ENCODE measurements around the gene FGFR2. TPM values are rescaled to one million over a fixed set of nuclear protein-coding genes. Genes with fewer than 3 reads are reported as not detected.
"Not testable (repeated sequence)": the region's sequence is repeated elsewhere in the genome, so short reads cannot be mapped to it uniquely, and the experiment has no call there.

FGFR2 gene
- polyA plus RNA-seq, 3 donors: 86.5 to 134 (median 104) TPM

DNA sequence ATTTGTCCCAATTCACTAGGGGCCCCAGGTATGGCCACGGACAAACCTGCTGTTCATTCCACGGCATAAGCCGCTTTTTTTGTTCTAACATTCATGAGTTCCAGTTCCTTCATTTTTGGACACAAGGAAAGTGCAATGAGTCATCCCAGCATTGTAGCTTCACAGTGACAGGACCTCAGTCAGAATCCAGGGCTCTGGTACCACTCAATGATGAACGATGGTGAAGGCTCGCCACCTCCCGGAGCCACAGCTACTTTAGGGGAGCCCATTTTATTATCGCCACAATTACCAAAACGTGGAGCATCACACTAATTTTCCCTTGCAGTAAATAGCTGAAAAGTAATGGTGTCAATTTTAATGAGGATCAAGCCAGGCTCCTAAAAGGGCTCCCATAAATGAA, 62.9 kb downstream of the FGFR2 start:
- no peak for DNase-seq (ENCODE audit: extremely low read depth in 1 of 11, low read depth in 9 of 11, low spot score in 4 of 11)

DNA sequence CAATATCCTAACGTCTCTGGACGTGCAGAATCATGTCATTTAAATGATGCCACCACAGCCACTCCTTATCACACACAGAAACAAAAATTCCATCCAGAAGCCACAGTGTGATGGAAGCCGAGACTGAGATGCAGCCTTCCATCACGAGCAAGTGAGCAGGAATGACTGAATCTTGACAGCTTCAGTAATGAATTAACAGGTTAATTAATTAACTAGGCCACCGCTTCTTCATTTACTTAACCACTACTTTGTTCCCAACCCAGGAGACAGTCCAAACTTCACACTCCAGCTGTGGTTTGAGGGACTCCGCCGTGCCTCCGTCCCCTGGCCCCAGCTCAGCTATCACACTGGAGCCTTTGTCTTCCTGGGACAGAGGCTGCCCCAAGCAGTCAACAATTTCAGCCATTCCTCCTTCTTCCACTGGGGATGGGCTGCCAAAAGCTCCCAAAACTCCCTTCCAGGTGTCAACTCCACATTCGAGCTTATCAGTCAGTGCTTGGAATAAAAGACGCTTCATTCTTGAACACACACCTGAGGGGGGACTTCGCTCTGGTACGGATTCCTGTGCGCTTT, 65.9 kb downstream of the FGFR2 start:
- no peak for DNase-seq (ENCODE audit: extremely low read depth in 1 of 11, low read depth in 9 of 11, low spot score in 4 of 11)

DNA sequence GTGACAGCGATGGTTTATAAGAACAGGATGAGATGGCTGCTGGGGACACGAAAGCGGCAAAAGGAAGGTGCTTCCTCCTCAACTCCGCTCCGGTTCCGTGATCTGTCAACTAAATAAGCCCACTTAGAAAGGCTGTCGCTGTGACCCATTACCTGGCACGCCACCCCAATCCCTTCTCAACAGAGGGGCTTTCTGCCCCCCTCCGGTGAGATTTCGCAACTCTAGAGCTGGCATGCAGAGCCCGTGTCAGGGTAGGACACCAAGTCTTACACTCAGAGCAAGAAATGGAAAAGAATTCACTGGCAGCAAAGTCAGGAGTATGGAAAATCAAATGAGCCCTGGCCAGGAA, 66.4 kb downstream of the FGFR2 start:
- no peak for DNase-seq (ENCODE audit: extremely low read depth in 1 of 11, low read depth in 9 of 11, low spot score in 4 of 11)

DNA sequence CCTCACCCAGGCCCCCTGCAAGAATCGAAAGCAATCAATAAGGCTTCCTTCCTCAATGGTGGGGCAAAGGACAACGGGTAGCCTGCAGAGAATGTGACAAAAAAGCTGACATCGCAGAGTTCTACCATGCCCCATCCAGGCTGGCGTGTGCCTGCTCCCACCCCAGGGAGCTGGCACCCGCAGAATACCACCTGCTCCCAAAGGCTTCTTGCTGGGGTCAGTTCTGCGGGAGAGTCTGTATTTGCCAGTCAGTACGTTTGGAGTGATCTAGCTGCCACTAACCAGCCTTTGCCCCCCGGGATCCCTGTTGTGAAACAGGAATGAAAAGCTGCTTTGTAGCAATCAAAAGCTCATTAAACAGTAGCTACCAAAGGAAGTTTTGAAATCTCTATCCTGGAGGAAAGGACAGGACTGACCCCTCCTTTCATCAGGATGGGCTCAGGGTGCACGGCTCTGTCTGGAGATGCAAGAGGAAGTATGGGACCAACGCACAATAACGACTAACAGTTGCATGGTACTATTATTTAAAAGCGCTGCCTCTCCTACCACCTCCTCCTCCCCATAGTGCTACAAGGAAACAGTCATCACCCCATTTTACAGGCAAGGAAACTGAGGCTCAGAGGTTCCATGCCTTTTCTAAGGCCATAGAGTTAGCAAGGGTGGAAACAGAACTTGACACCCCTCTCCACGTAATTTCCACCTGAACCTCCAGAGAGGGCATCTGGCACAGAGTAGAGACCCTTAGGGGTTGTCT, 67.0 kb downstream of the FGFR2 start:
- DNase-seq (ENCODE audit: extremely low read depth in 1 of 11, low read depth in 9 of 11, low spot score in 4 of 11): no peak

DNA sequence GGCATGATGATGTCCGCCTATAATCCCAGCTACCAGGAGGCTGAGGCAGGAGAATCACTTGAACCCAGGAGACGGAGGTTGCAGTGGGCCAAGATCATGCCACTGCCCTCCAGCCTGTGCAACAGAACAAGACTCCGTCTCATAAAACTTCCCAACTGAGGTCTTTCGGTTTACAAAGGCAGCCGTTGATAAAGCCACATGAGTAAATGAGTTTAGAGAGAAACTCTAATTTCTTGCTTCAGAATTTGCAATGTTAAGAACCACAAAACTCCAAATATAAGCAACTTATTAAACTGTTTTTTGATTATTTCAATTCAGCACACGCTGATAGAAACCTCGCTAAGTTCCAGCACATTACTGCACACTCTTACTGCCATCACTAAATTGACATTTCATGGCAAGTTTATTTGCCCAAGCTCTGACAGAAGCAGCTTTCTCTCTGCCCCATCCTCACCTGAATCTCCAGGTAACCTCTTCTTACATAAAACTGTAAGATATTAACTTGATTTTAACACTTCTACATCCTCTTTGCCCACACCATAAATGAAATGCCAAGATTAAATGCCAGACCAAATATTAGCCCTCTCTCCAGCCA, 67.7 kb downstream of the FGFR2 start:
- no peak for DNase-seq (ENCODE audit: extremely low read depth in 1 of 11, low read depth in 9 of 11, low spot score in 4 of 11)

DNA sequence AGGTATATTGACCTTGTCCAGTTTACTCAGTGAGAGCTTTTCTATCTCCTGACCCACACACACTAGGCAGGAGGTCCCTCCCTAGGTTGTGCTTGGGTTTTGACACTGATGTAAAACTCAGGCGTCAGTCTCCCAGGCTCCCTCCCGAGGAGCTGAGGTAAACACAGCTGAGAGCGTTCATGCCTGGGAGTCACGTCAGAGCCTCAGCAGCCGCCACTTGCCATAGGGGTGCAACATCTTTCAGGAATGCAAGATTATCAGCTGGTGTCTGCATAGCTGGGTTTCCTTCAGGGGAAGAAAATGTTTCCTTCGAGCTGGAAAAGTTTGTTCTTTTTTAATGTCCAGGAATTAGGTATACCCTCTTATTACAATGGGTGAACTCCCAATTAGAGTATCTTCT, 70.6 kb downstream of the FGFR2 start:
- DNase-seq (ENCODE audit: extremely low read depth in 1 of 11, low read depth in 9 of 11, low spot score in 4 of 11): peak in 3 of 11 donors; percentile 57 to 69 (median 67)

DNA sequence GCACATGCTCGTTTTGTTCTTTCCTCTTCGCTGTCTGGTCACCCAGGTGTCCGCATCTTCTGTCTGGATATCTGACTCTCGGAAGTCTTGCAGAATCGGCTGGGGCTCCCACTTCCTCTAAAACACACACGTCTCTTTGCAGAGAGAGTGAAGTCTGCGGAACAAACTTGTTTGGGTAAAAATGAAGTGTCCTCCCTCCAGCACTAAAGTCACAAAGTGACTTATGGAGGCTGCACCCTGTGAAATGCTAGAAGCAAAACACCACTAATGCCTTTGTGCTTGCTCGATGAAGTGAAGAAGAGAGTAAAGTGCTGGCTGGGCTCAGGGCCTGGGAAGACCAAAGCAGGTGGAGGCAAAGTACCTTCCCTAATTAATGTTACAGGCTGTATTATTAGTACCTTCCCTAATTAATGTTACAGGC, 71.4 kb downstream of the FGFR2 start:
- DNase-seq (ENCODE audit: extremely low read depth in 1 of 11, low read depth in 9 of 11, low spot score in 4 of 11): peak in 3 of 11 donors; percentile 49 to 80 (median 70)

DNA sequence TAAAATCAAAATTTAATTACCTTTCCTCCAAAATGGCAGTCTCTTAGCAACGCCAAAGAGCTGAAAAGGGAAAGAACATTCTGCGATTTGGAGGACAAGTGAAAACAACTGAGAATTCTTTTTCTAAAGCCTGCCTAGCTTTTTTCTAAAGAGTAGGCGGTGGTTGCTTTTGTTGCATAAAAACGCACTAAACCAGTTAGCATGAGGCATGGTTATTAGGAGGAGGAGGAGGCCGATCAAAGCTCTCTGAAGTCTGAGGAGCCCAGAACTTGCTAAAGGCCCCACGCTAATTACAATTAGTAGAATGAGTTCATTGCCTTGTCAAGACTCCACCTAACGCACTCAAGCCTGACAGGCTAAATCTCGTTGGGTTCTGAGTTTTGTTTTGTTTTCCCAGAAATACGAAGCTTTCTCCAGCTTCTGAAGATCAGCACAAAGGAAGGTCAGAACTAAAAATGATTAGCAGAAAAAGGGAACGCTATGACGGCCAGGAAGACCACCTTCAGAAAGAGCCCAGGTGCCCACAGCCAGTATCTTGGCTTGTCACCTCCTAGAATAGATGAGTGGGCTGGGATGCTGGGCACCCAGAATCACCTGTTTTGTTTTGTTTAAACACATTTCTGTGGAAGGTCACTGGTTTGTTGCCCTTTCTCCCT, 72.0 kb downstream of the FGFR2 start:
- DNase-seq (ENCODE audit: extremely low read depth in 1 of 11, low read depth in 9 of 11, low spot score in 4 of 11): no peak

DNA sequence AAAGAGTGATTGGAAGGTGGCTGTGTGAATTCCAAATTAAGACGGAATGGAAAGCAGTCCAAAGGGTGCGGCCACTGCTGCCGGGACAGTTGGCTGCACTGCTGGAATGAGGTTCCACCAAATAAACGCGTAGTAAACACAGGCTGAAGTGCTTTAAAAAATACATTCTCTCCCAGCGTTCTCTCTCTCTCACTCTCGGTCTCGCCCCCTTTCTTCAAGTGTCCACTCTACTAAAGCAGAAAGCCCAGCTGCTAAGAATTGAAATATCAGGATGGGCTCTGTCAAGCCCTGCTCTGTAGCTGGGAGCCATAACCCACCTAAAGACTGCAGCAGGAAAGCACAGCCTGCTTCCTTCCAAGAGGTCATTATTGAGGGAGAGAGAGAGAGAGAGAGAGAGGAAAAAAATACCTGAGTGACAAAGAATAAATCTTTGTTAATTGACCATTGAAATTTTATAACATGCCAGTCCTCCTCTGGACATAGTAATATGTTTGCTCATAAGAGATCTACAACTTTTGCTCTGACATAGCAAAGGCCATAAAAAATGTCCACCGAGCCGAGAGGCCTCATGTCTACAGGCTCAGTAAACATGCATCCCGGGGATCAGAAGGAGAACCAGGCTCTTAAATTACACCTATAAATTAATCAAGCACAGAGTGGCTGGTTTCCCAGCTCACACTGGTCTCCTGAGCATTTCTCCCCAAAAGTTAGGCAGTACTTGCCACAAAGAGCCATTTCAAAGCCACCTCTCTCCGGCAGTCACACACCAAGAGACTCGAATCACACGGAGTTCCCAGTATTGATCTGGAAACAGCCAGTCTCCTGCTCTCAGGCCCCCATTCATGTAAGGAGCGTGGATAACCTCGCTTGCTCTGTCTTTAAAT, 72.8 kb downstream of the FGFR2 start:
- DNase-seq (ENCODE audit: extremely low read depth in 1 of 11, low read depth in 9 of 11, low spot score in 4 of 11): peak in 4 of 11 donors; percentile 73 to 84 (median 76)

DNA sequence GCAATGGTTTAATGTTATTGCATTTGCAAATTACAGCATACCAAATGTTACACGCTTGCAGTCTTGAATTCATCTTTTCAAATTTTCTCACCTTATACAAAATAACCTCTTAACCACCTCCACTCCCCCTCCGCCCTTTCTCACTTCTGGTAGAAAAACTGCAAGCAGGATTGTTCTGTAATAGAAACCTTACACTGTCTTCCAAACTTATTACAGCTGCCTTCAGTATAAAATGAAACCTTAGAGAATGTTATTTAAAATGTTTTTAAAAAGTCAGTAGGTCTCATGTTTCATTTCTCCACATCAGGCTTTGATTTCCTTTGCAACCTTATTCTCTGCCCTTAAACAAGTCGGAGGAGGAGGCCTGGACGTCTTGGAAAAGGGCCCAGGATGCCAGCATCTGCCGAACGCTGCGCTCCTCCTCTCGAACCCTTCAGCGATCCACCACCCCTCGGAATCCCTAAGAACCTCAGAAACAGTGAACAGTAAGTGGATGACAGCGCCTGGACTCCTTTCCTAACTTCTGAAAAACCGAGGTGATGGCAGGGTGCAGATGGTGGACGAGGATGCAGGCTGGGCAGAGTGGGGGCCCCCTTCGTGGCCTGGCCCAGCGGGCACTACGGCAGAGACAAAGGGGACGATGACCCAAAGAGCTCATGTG, 74.0 kb downstream of the FGFR2 start:
- no peak for DNase-seq (ENCODE audit: extremely low read depth in 1 of 11, low read depth in 9 of 11, low spot score in 4 of 11)

DNA sequence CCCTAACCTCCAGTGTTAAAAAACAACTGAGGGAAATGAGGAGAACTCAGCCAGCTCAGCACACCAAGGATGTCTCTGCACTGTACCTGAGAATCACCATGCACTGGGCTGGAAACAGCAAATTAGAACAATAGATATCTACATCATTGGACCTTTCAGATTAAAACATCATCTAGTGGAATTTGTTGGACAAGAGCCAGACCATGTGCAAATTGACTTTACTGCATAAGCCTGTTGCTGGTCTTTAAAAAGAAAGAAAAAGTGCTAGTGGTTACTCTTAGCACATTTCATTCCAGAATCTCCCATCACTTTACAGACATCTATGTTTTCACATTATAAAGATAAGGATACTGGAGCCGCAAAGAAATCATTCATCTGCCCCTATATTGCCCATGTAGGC, 75.4 kb downstream of the FGFR2 start:
- DNase-seq (ENCODE audit: extremely low read depth in 1 of 11, low read depth in 9 of 11, low spot score in 4 of 11): no peak

DNA sequence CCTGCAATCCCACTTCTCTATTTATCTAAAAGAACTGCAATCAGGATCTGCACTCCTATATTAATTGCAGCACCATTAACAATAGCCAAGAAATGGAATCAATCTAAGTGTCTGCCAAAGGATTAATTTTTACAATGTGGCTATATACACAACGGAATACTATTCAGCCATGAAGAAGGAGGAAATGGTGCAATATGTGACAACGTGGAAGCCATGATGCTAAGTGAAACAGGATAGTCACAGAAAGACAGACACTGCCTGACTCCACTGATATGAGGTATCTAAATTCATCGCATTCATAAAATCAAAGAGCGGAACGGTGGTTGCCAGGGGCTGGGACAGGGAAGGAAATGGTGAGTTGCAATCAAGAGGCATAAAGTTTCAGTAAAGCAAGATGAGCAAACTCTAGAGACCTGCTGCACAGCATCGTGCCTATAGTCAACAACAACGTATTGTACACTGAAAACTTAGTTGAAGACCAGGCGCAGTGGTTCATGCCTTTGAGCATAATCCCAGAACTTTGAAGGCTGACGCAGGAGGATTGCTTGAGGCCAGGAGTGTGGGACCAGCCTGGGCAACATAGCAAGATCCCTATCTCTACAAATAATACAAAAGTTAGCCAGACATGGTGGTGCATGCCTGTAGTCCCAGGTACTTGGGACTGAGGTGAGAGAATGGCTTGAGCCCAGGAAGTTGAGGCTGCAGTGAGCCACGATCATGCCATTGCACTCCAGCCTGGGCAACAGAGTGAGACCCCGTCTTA, 76.3 kb downstream of the FGFR2 start:
- DNase-seq (ENCODE audit: extremely low read depth in 1 of 11, low read depth in 9 of 11, low spot score in 4 of 11): no peak

DNA sequence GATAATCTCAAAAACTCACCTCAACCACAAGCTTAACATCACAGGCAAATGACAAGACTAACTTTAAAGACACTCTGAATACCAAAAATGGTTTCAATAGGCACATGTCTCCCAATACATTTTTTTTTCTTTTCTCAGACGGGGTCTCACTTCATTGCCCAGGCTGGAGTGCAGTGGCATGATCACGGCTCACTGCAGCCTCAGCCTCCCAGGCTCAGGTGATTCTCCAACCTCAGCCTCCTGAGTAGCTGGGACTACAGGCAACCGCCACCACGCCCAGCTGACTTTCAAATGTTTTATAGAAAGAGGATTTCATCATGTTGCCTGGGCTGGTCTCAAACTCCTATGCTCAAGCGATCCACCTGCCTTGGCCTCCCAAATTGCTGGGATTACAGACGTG, 77.7 kb downstream of the FGFR2 start:
- DNase-seq (ENCODE audit: extremely low read depth in 1 of 11, low read depth in 9 of 11, low spot score in 4 of 11): not testable (repeated sequence)

DNA sequence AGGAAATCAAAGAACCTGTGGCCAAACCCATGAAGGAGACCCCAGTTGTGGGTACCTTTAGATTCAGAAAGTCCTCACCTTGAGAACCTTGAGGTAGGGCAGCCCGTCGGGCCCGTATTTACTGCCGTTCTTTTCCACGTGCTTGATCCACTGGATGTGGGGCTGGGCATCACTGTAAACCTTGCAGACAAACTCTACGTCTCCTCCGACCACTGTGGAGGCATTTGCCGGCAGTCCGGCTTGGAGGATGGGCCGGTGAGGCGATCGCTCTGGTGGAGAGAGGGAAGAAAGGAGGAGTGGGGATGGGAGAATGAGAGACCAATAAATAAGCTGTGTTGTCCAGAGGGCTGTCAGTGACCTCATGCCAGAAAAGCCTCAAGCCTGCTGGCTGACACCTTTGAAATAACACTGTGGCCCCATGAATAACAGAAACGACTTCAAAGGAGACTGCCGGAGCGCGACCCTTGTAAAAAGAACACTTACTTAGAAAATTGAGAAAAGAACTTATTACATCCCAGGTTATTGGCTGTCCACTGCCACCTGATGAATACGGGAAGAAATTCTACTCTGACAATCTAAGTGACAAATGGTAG, 78.2 kb downstream of the FGFR2 start:
- DNase-seq (ENCODE audit: extremely low read depth in 1 of 11, low read depth in 9 of 11, low spot score in 4 of 11): peak in 1 of 11 donors; percentile 54

DNA sequence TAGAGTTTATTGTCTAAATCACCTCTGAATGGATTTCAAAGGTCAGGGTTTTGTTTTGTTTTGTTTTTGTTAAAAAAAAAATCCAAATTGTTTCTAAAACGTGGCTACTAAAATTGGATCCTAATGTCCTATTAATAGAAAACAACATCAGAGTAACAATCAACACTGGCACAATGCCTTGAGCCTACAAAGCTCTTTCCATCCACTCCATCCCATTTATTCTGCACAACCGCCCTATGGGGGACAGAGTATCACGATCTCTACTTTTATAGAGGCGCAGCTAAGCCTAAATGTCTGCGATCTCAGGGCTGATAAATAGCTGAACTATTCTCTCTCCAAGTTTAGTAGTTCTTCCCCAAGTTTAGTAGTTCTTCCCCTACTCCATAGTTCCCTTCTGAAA, 78.8 kb downstream of the FGFR2 start:
- no peak for DNase-seq (ENCODE audit: extremely low read depth in 1 of 11, low read depth in 9 of 11, low spot score in 4 of 11)

DNA sequence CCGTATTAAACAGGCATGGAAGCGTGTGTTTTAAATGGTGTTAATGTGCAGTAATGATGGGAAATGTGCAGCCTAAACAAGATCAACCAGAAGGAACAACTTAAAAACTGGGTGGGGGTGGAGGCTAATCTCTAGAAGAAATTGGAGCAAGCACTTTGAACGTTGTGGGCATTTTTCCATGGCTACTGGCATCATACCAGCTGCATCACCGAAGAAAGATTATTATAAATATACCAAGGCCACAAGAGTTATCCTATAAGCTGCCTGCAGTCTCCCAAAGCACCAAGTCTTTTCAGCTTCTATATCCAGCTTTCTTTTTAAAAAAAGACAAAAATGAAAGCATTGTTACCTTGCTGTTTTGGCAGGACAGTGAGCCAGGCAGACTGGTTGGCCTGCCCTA, 79.9 kb downstream of the FGFR2 start:
- no peak for DNase-seq (ENCODE audit: extremely low read depth in 1 of 11, low read depth in 9 of 11, low spot score in 4 of 11)

DNA sequence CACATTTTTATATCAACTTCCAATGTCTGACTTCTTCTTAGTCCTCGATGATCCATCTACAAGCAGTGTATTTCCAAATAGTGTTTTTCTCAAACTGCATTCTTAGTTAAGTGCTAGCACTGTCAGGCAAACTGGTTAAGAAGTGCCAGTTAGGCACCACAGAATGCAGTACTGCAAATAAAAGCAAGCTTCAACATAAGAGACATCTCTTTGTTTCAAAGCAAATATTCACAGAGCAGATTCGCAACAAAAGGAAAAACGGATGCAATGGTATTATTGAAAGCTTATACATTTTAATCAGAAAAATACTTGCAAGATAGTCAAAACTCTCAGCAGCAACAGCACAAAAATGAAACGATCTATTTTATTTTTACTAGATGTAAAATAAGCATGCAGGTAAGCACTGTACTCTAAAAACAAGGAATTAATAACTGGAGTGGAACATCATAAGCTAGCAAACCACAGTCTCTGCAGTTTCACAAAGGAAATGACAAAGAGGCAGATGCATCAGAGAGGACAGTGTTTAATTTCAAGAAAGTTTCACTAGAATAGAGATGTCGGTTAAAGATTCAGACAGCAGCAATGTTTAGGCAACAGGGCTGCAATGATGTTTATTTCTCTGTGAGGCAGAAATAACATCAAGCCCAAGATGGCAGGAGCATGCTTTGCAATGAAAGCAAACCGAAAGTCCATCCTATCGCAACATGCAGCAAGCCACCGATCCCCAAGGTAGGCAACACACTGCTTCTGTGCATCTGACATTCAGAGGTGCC, 82.0 kb downstream of the FGFR2 start:
- DNase-seq (ENCODE audit: extremely low read depth in 1 of 11, low read depth in 9 of 11, low spot score in 4 of 11): no peak
